K562 (cell line): Measurements from ENCODE around the gene PPP2R3C. TPM values are rescaled to one million over a fixed set of nuclear protein-coding genes. Genes with fewer than 3 reads are reported as not detected.

Source experiments
- BHLHE40 ChIP-seq: IDR thresholded peaks from 2 replicates; pipeline ENCODE4 v1.6.1; 2011; ENCODE audit warnings: low read length, improper control_type of control experiment
- CEBPB ChIP-seq: fragments of 450-650 bp; IDR thresholded peaks from 2 replicates; pipeline ENCODE4 v1.6.1; 2016; ENCODE audit warnings: missing genetic modification characterization, missing compliant biosample characterization
- DIDO1 ChIP-seq: fragments of 450-650 bp; IDR thresholded peaks from 2 replicates; pipeline ENCODE4 v1.6.1; 2016; ENCODE audit warnings: low read depth, missing biosample characterization, missing genetic modification characterization
- E2F1 ChIP-seq: sonication (generic); formaldehyde crosslinking; IDR thresholded peaks from 2 replicates; pipeline ENCODE4 v1.8.1; 2023; ENCODE audit warnings: mild to moderate bottlenecking, missing genetic modification reagents, moderate library complexity
- FOXA3 ChIP-seq, 2 experiments: fragments of 450-650 bp in 1 of 2; sonication (generic) in 1 of 2; formaldehyde crosslinking; IDR thresholded peaks in 1 of 2; conservative IDR thresholded peaks in 1 of 2; 2 replicates each; pipeline versions ENCODE4 v1.4.0 to v1.8.0; 2020 to 2022; ENCODE audit warnings: mild to moderate bottlenecking in 2 of 2, missing genetic modification reagents in 1 of 2
- LCOR ChIP-seq: sonication (generic); formaldehyde crosslinking; IDR thresholded peaks from 2 replicates; pipeline ENCODE4 v1.8.0; 2022; ENCODE audit warnings: mild to moderate bottlenecking, missing genetic modification reagents
- MEF2D ChIP-seq: conservative IDR thresholded peaks from 2 replicates; pipeline ENCODE4 v1.6.1; 2016; ENCODE audit warnings: low read depth, missing genetic modification characterization, missing compliant biosample characterization
- NCOA2 ChIP-seq, 2 experiments: fragments of 450-650 bp; IDR thresholded peaks; 2 replicates each; pipeline ENCODE4 v1.6.1; 2018; ENCODE audit warnings: mild to moderate bottlenecking in 2 of 2, moderate library complexity in 1 of 2; ENCODE audit not compliant: partially characterized antibody in 2 of 2
- PHF8 ChIP-seq: fragments of 200-600 bp; sonication (generic); IDR thresholded peaks from 2 replicates; pipeline ENCODE4 v1.6.1; 2012; ENCODE audit warnings: mixed run types, mild to moderate bottlenecking, inconsistent platforms, low read length, moderate library complexity, borderline replicate concordance
- PURB ChIP-seq: sonication (generic); formaldehyde crosslinking; IDR thresholded peaks from 2 replicates; pipeline ENCODE4 v1.9.0; 2021; ENCODE audit warnings: low read depth, mild to moderate bottlenecking, missing genetic modification reagents
- RBM14 ChIP-seq: fragments of 200-400 bp; formaldehyde crosslinking; IDR thresholded peaks from 2 replicates; pipeline ENCODE4 v1.6.1; 2018; ENCODE audit warnings: low read depth, mild to moderate bottlenecking, low read length, moderate library complexity, borderline replicate concordance; ENCODE audit not compliant: insufficient read depth
- SAP30 ChIP-seq: fragments of 200-600 bp; sonication (generic); IDR thresholded peaks from 2 replicates; pipeline ENCODE4 v1.6.1; 2012; ENCODE audit warnings: borderline replicate concordance, low read depth, mild to moderate bottlenecking, moderate library complexity, low read length, control low read depth, inconsistent platforms; ENCODE audit not compliant: insufficient read depth, poor library complexity, severe bottlenecking
- SMARCA5 ChIP-seq: fragments of 450-650 bp; IDR thresholded peaks from 2 replicates; pipeline ENCODE4 v1.6.1; 2016
- TRIM24 ChIP-seq, 2 experiments: fragments of 450-650 bp; IDR thresholded peaks; 2 replicates each; pipeline ENCODE4 v1.6.1; 2016
- ZC3H4 ChIP-seq: sonication (generic); formaldehyde crosslinking; IDR thresholded peaks from 2 replicates; pipeline ENCODE4 v1.9.0; 2021; ENCODE audit warnings: missing genetic modification reagents, borderline replicate concordance
- polyA plus RNA-seq, 8 experiments: library from polyadenylated mRNA; depleted of rRNA in 4 of 8; stranded (reverse) in 5 of 8; unstranded in 3 of 8; fragments of >200 nt; fragmentation: Nextera tagmentation in 2 of 8; fragmentation: Illumina TruSeq in 1 of 8; extraction: Ambion mirVana in 2 of 8; extraction: Trizol in 1 of 8; gene quantifications; 2 replicates each; pipeline versions ENCODE4 v1.2.1 to v1.2.3, GENCODE V29; 2011 to 2014; ENCODE audit warnings: inconsistent platforms in 1 of 8, missing spikeins in 1 of 8
- total RNA-seq, 7 experiments: library from RNA; depleted of rRNA in 6 of 7; stranded (reverse); fragments of >200 nt in 6 of 7; fragmentation: Illumina TruSeq in 2 of 7; extraction: Trizol in 2 of 7; gene quantifications; 2 replicates each; pipeline versions ENCODE4 v1.2.1 to v1.2.3, GENCODE V29; 2011 to 2021; ENCODE audit warnings: low replicate concordance in 1 of 7
- TF ChIP-seq, protein P1 (sequence below), 2 experiments: fragments of 450-650 bp in 1 of 2; IDR thresholded peaks; 2 replicates each; pipeline ENCODE4 v1.6.1; 2011 to 2017; ENCODE audit warnings: low read depth in 2 of 2, antibody characterized with exemption in 1 of 2, borderline replicate concordance in 1 of 2, low read length in 1 of 2, mild to moderate bottlenecking in 1 of 2, mixed read lengths in 1 of 2; ENCODE audit not compliant: control insufficient read depth in 1 of 2
- TF ChIP-seq, protein P2 (sequence below): sonication (generic); formaldehyde crosslinking; IDR thresholded peaks from 2 replicates; pipeline ENCODE4 v1.8.1; 2023; ENCODE audit warnings: mild to moderate bottlenecking, missing genetic modification reagents
- TF ChIP-seq, protein P3 (sequence below): fragments of 450-650 bp; IDR thresholded peaks from 2 replicates; pipeline ENCODE4 v1.6.1; 2016; ENCODE audit warnings: borderline replicate concordance

The PPP2R3C gene
- total and polyA plus RNA-seq, 9 of the 15 experiments (the other 6 are each of a cell fraction or from before 2014, with no cell fraction given): 14.7 to 43.3 (median 22.7) TPM

DNA sequence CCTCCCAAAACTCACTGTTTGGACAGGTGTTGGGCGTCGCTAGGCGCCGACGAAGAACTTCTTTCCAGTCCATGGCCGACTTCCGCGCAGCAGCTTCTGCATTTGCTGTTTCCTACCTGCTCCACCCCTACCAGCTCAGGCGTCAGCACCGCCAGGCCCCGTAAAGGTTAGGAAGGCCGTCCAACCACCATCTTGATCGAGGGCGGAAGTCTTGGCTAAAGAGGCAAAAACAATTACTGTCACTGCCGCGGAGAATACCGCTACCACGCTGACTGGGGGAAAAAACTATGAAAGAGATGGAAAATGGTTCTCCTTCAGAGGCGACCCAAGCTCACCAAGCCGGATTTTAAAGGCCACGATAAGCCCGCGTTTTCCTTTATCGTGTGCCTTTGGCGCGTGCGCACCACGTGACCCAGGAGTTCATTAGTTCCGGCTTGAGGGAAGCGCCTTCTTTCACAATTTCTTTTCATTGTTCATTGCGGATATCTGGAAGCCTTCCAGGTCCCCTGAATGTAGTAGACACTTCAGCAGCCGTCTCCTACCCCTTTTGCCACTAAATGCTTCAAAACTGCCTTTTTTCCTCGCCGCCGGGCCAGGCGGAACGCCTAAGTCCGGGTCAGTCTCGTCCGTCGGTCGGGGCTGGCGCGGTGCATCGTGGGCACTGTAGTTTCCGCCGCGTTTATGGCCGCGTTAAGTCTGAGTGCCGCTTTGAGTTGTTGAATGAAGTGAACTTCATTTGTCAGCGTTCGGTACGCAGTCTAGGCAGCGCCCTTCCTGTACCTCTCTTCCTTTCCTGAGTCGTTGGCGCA lies at the start of gene PPP2R3C, which contains the start of gene PRORP (continued):
- TF ChIP-seq, protein P1, sequence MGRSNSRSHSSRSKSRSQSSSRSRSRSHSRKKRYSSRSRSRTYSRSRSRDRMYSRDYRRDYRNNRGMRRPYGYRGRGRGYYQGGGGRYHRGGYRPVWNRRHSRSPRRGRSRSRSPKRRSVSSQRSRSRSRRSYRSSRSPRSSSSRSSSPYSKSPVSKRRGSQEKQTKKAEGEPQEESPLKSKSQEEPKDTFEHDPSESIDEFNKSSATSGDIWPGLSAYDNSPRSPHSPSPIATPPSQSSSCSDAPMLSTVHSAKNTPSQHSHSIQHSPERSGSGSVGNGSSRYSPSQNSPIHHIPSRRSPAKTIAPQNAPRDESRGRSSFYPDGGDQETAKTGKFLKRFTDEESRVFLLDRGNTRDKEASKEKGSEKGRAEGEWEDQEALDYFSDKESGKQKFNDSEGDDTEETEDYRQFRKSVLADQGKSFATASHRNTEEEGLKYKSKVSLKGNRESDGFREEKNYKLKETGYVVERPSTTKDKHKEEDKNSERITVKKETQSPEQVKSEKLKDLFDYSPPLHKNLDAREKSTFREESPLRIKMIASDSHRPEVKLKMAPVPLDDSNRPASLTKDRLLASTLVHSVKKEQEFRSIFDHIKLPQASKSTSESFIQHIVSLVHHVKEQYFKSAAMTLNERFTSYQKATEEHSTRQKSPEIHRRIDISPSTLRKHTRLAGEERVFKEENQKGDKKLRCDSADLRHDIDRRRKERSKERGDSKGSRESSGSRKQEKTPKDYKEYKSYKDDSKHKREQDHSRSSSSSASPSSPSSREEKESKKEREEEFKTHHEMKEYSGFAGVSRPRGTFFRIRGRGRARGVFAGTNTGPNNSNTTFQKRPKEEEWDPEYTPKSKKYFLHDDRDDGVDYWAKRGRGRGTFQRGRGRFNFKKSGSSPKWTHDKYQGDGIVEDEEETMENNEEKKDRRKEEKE (IDR thresholded peaks at IDR 0.05; ENCODE audit: borderline replicate concordance in 1 of 2, control insufficient read depth in 1 of 2, low read depth in 2 of 2, low read length in 1 of 2): 0 out of 4 replicates have a peak, but pooled peaks of 1 of the 2 experiments have one; percentile 41
- peak; percentile 85 for TF ChIP-seq LCOR (CRISPR knock-in tag)
- TF ChIP-seq, protein P2, sequence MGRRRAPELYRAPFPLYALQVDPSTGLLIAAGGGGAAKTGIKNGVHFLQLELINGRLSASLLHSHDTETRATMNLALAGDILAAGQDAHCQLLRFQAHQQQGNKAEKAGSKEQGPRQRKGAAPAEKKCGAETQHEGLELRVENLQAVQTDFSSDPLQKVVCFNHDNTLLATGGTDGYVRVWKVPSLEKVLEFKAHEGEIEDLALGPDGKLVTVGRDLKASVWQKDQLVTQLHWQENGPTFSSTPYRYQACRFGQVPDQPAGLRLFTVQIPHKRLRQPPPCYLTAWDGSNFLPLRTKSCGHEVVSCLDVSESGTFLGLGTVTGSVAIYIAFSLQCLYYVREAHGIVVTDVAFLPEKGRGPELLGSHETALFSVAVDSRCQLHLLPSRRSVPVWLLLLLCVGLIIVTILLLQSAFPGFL (CRISPR knock-in tag): no peak
- no peak for TF ChIP-seq PURB
- peak; percentile 61; the same call in 1 of the 2 replicates for TF ChIP-seq PHF8
- peak in 1 of 2 experiments; percentile 61; a peak in 1 of 4 replicates for TF ChIP-seq FOXA3 (CRISPR knock-in tag; conservative IDR thresholded peaks at IDR 0.05 in 1 of 2, IDR thresholded peaks at IDR 0.05 in 1 of 2)
- peak; percentile 78; the same call in 1 of the 2 replicates for TF ChIP-seq E2F1 (CRISPR knock-in tag)
- peak in 1 of 2 experiments; percentile 88; a peak in 2 of 4 replicates for TF ChIP-seq TRIM24 (IDR thresholded peaks at IDR 0.05)
- no peak for TF ChIP-seq SMARCA5
- TF ChIP-seq DIDO1 (tag): peak; percentile 67; the same call in 1 of the 2 replicates
- TF ChIP-seq ZC3H4: no peak; the same call in 1 of the 2 replicates
- peak; percentile 65 for TF ChIP-seq CEBPB (tag)
- TF ChIP-seq RBM14: no peak
- no peak for TF ChIP-seq NCOA2 (IDR thresholded peaks at IDR 0.05; ENCODE audit: partially characterized antibody in 2 of 2)
- TF ChIP-seq, protein P3, sequence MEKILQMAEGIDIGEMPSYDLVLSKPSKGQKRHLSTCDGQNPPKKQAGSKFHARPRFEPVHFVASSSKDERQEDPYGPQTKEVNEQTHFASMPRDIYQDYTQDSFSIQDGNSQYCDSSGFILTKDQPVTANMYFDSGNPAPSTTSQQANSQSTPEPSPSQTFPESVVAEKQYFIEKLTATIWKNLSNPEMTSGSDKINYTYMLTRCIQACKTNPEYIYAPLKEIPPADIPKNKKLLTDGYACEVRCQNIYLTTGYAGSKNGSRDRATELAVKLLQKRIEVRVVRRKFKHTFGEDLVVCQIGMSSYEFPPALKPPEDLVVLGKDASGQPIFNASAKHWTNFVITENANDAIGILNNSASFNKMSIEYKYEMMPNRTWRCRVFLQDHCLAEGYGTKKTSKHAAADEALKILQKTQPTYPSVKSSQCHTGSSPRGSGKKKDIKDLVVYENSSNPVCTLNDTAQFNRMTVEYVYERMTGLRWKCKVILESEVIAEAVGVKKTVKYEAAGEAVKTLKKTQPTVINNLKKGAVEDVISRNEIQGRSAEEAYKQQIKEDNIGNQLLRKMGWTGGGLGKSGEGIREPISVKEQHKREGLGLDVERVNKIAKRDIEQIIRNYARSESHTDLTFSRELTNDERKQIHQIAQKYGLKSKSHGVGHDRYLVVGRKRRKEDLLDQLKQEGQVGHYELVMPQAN: peak; percentile 77; the same call in 1 of the 2 replicates
- TF ChIP-seq SAP30: peak; percentile 8
- TF ChIP-seq MEF2D (tag): no peak
- TF ChIP-seq BHLHE40: peak; percentile 90
